Transverse colon (tissue), 4 donors: ENCODE measurements around the gene MAPK4.

Experiments used
- CTCF ChIP-seq, 5 experiments: fragments of 200-600 bp in 3 of 5; fragments of 450-650 bp in 2 of 5; sonication (generic) in 3 of 5; IDR thresholded peaks; 1 replicate in 2 of 5; 2 replicates in 3 of 5; pipeline ENCODE4 v1.5.1; 2016 to 2017; ENCODE audit warnings: antibody characterized with exemption in 5 of 5, inconsistent platforms in 3 of 5, mild to moderate bottlenecking in 2 of 5, moderate library complexity in 1 of 5
- EP300 ChIP-seq: sonication (generic); formaldehyde crosslinking; IDR thresholded peaks from one replicate; pipeline ENCODE4 v1.6.1; 2017; ENCODE audit warnings: antibody characterized with exemption, low read depth
- POLR2A ChIP-seq: fragments of 450-650 bp; IDR thresholded peaks from one replicate; pipeline ENCODE4 v1.6.1; 2016; ENCODE audit warnings: antibody characterized with exemption, mild to moderate bottlenecking, moderate library complexity
- POLR2AphosphoS5 ChIP-seq, 3 donors: sonication (generic); formaldehyde crosslinking; IDR thresholded peaks; one replicate each; pipeline ENCODE4 v1.6.1; 2016; ENCODE audit warnings: antibody characterized with exemption in 3 of 3

DNA sequence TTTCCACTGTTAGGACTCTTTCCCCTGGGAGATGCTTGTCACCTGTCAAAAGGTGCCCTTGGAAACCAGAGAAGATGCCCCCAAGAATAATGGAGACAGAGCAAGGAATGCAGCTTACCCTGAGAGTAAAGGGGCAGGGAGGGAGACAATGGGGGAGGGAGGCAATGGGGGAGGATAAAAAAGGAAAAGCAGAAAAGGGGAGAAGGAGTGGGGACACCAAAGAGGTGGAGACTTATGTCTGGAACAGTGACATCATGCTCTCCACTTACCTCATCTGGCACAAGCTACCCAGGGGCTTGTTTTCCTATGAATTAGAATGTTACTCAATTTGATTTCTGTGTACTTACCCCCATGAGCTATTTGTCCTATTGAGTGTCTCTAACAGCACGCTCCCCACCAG lies 192.1 kb downstream of the MAPK4 start:
- TF ChIP-seq CTCF (IDR thresholded peaks at IDR 0.05) (no peak), POLR2A (no peak), EP300 (no peak), POLR2AphosphoS5 (IDR thresholded peaks at IDR 0.05) (no peak)
